ENCODE results near the gene ABHD12B.
A peak's percentile ranks its signal among the peaks of the same experiment; 100 is the strongest.
"Not testable (repeated sequence)": the region's sequence is repeated elsewhere in the genome, so short reads cannot be mapped to it uniquely, and the experiment has no call there.

Gene ABHD12B

DNA sequence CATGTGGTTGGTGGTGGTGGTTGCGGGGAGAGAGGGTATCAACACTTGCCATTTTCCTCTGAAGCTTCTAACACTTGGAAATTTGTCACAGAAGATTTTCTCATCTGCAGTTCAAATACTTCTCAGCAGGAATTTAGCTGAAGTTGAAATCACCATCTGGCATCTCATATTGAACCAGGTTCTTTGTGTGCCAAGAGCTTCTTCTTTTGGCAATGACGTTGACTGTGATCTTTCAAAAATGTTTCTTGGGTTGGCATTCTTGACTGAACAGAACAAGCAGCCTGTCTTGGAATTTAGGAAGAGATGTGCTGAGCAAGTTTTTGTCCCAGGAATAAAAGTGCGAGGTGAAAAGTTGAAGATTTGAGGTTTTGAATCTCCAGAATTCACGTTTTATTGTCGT is 32.2 kb upstream of the ABHD12B start:
- no peak for DNase-seq

DNA sequence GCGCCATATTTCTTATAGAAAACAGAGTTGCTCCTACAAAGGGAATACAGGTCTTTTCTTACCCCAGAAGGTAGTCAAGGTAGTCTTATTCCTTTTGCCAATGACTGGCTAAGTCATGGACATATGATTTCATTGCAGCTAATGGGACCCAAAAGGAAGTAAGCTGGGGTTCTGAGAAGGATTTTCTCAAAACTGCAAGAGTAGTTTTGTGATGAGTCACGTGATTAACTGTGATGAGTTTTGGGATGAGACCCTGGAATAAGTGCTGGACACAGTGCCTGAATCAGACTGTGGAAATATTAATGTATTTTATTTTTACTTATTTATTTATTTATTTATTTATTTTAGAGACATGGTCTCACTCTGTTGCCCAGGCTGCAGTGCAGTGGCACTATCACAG is 27.5 kb upstream of the ABHD12B start:
- no peak for DNase-seq

DNA sequence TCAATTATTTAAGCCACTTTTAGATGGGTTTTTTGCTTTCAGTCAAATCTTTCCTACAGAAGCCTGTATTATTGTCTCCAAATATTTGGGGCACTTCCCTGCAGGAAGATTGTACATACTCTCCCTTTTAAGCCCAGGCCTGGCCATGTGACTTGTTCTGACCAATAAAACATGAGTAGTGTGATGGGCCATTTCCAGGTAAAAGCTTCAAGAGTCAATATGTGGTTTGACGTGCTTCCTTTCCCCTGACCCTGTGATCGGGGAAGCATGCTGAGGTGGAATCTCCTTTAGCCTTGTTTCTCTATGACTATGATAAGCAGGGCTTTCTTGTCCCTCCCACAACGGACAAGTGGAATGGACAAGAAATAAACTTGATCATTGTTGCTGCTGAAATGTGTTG is 26.7 kb upstream of the ABHD12B start:
- DNase-seq: no peak

DNA sequence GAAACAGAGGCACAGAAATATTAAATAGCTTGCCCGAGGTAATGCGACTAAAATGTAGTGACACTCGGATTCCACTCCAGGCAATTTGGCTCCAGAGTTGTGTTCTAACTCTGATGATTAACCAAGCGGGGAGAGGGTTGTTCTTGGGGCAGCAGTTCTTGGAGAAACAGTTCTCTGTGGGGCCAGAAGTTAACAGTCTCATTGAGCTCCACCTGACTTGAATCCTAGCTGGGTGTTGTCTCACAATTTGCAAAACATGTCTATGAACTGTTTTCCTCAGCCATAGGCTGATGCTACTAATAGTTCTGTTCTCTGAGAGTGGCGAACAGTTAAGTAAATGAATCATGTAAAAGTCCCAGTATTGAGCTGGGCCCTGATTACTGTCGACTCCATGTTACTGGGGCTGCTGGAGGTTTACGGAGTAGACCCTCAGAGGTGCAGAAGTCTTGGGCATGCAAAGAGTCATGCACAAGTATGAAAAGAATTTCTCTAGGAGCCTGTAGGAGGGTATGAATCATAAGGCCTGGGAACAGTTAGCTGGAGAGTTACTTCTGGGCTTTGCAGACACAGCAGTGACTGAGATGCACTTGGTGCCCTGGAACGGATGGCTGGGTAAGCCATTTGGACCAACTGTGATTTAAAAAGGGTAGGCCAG is 25.5 kb upstream of the ABHD12B start:
- no peak for DNase-seq

DNA sequence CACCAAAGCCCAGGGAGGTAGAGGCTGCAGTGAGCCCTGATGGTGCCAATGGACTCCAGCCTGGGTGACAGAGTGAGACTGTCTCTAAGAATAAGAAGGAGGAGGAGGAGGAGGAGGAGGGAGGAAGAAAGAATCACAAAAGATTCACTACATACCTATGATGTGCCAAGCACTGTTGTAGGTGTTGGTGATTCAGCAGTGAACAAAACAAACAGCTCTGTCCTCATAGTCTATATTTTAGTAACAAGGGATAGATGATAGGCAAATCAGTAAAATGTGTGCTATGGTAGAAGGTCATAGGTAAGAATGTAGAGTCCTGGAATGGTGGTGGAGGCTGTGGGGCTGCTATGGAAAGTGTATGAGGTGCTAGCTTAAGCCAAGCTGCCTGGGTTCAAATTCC is 18.0 kb upstream of the ABHD12B start:
- DNase-seq: no peak

DNA sequence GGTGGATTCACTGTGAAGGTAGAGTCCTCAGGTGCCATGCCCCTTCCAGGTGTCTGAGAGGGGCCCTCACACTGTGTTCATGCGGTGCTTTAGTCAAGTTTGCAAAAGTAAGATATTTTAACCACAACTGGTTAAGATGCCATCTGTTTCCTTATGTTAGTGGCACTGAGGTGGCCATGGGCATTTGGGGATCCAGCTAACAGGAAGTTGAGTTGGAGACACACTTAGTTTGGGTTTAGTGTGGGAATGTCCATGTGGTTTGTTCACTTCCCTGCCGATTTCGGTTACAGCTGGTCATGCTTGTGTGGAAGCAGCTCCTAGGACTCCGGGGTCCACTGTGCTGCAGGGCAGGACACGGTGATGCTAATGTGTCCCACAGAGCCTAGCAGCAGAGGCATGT is 17.3 kb upstream of the ABHD12B start:
- no peak for DNase-seq

DNA sequence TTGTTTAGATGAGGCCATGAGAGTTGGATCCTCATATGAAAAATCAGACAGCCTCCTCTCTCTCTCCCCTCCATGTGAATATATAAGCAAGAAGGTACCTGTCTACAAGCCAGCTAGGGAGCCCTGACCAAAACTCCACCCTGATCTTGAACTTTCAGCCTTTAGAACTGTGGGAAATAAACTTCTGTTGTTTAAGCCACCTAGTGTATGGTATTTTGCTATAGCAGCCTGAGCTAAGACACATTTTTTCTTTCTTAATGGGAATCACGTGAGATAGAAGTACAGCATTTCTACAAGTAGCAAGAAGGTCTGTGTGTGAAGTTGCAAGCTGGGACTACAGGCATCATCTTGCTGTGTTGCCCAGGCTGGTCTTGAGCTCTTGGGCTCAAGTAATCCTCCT is 16.3 kb upstream of the ABHD12B start:
- DNase-seq: no peak

DNA sequence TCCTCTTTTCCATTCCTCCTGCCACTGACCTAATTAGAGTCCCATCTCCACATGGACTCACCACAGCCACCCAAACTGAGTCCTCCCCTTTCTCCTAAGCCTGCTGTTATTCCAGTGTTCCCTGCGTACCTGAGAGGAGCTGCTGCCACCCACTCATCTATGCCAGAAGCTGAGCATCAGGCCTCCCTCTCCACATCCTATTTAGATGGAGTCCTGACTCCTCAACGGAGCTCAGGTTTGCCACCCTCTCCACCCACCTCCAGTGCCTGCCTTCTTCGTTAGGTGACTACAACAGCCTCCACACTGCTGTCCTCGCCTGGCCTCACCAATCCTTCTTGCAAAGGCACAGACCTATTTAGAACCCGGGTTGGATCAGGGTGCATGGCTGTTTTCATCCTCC is 15.2 kb upstream of the ABHD12B start:
- DNase-seq: no peak

DNA sequence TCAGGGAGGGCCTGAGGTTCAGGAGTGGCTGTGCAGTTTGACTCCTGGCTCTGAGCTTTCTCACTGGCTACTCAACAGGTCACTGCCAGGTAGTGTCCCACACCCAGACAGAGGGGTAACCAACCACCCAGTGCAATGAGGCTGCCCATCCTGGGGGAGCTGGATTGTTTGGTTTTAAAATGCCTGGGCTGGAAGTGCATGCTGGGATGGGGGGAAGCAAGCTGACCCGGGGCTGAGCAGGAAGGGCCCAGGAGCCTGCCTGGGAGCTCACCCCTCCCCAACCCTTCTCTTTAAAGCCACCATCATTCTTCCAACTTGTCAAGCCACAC is 12.6 kb upstream of the ABHD12B start:
- DNase-seq: no peak

DNA sequence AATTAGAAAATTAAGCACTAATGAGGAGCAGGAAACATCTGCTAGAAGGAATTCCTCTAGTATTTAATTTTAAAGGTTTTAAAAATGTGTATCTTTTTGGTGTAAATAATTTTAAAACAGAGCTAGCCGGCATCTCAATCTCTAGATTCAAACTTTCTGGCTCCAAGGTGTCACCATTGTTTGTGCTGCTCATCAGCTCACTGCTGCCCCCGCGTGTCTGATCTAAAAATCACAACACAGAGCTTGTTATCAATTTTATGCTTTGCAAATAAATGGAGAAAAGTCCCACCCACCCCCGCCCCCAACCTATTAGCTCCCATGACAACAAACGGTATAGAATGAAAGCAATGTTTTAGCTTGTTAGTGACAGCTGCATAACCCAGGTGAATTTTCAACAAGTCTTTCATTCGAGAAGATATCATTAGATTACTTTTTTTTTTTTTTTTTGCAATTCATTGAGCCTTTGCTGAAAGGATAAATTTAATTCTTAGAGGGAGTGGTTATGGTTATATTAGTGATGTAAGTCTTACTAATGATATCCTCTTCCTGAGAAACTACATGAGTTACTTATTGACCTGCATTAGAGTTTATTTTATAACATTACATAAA is 11.3 kb upstream of the ABHD12B start:
- peak; percentile 93 for DNase-seq

DNA sequence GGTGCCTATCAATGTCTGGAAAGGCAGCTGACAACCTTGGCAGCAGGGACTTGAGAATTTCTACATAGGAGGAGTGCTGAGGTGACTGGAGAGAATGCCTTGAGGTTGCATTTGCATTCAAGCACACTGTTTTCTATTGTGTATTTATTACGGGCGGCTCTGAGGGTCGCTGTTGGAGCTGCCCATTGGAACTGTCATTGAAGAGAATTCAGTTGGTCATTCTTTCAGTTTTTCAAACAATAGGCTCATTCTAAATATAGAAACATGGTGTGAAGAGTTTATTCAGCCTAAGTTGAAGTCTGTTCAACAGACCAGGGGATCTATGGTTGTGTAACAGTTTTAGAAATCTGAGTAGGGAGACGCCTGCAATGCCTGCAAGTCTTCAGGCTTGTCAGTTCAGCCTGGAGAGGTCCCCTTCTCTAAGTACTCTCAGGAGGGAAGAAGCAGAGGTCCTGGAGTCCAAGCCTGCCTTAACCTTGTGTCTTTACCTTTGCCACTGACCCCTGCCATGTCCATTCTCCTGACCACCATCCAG is 9.8 kb upstream of the ABHD12B start:
- DNase-seq: no peak

DNA sequence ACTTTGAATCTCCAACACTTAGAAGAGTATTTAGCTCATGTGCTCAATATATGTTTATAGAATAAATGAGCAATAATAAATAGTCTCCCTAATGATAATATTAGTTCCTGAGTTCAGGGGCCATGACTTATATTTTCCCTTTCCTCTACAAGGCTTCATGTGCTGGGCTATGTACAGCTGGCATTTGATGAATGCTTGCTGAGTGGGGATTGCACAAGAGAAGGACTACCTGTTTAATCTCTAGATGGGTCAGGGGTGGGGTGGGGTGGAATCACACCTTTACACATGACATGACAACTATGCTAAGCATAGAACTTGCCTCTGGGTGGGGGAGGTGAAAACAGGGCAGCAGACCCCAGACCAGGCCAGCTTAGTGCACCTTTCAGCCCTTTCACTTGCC is 7.6 kb upstream of the ABHD12B start:
- DNase-seq: no peak

DNA sequence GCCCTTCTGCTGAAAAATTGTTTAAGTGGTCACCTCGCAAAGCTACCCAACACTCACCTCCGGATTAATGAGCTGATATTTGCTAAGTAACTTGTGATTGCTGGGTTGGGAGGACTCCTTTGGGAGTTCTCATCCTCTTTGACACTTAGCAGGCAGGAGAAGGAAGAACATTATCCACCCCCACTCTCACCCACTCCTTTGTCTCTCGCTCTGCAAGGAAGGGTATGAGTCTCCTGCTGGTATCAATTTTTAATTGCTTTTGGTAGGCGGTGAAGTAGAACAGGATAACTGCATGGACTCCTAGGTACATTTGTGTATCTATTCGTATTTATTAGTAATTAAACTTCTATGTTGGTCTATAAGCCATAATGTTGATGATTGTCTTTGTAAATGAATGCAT is 6.9 kb upstream of the ABHD12B start:
- no peak for DNase-seq

DNA sequence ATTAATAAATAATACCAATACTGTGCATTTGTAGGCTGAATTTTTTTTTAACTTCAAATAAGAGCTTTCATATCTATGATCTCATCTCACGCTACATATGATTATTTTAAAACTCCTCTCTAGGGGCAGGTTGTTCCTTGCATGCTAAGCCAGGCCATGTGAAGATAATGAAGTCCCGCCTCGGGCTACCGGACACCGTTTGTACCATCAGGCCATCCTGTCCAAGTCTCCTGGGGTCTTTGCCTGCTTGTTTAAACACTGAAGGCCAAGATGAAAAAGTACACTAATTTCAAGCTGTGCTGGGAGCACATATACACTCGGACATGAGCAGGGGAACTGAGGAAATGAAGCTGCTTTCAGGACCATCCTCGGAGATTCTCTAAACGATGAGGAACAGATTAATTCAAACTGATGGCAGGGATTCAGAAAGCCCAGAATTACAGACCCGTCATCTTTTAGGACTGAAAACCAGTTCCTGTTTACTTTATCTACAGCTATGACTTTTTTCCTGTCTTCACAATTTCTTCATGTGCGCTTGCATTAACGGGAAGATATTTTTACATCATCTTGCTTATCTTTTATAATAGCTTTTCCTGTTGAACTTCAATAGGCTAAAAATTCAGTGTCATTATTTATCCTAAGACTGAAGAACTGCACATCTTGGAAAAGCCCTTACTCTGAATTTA is 6.3 kb upstream of the ABHD12B start:
- DNase-seq: no peak

DNA sequence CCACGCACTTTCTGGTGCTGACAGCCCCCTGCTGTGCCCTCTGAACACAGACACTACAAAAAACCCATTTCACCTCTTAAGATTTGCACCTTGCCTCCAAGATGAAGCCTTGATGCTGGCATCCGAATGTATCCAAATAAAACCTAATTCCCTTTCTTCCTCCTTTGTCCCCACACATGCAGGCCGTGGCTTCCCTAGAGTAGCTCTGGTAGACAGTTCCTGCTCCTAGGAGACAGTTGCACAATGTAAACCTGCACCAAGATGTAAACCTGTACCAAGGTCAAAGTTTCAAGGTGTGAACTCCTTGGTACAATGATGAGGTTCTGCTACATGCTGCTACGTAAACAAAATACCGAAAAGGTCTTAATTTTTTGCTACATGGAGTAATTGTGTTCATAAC is 625 bp upstream of the ABHD12B start:
- DNase-seq: no peak

DNA sequence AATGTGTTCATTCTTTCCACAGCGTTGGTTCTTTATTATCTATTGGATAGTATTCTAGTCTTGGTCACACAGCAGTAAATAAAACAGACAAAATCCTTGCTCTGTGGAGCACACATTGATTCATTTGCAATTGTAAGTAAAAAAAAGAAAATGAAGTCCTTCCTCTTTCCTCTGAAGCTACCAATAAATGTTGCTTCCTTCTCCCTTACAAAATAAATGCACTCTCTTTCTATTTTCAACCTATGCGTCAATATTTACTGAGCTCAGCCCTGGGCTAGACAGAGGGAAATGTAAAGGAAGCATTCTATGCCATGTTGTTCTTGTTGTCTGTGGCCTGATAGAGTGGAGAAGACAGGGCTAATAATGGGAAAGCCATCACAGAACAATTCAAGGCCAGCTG is 2.9 kb downstream of the ABHD12B start:
- DNase-seq: no peak

DNA sequence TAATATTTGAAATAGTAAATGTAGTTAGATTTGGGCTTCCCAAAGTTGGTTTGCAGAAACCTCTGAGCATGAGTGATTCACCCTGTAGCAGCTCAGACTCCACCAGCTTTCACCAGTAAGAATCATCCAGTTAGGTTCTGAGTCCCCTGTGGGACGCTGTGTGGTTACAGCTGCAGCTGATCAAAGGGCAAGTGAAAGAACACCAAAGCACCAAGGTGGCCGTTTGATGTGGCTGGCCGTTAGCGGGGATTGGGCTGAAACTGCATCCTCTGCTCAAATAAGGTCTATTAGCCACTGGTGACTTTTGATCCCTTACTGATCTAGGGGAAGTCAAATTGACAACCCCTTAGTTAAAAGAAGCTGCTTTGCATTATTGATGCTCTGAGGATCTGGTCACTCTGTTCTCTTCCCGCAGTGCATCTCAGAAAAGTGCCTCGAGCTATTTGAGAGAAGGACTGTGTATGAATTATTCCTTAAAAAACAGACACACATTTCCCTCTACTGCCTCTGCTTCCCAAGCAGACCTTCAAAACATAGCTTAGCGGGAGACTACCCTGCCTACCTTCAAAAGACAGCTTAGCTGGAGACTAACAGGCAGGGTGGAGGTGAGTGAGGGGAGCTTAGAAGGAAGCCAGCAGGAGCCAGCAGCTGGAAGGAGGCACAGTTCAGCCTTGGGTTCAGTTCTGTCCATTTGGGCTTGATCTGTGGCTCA is 3.7 kb downstream of the ABHD12B start:
- no peak for DNase-seq

DNA sequence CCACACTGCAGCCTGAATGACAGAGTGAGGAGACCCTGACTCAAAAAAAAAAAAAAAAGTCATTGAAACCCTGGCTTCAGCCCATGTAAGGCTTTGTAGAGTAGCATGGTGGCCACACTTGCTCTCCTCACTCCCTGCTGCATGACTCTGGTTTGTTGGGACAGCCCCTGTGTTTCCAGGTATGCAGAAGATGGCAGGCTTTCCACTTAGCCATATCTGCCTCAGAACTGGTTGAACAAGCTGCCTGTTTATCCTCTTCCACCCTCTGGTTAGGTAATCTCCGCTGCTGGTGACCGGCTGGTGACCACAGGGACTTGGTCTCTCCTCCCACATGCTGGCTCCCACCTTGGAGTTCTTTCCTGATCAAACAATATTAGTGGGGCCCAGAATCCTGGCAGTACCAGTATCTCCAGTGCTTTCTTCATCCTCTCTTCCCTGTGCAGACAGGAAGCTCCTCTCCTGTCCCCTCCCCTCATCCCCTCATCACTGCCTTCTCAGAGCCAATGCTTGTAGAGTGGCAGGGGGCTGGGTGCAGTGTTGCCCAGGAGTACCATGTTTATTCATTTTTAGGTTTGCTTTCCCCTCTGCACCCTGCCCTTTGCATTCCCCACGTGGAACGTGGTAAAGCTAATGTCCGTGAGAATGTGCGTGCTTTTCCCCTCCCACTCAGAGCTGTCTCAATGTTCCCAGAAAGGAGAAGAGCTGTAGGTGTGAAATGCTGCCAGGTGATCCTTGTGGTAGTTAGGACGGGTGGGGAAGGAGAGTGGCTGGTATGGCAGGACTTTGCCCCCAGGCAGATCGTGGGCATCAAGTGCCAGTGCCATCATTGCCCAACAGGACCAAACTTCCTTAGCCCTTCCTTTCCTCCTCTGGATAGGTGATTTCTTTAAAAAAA is 11.3 kb downstream of the ABHD12B start:
- no peak for DNase-seq

DNA sequence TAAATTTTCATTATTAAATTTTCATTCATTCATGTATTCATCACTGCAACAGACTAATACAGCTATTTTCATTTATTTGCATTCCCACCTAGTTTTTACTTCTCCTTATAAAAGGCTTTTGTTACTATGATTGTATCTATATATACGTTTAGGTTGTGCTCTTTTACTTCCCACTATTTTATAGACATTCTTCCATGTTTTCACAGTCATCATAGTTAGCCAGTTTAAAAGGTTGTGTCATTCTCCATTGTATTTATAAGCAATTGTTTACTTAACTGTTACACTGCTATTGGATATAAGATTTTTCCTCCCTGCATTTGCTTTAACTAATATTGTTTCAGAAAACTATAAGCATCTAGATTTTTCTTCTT is 12.0 kb downstream of the ABHD12B start:
- DNase-seq: no peak

DNA sequence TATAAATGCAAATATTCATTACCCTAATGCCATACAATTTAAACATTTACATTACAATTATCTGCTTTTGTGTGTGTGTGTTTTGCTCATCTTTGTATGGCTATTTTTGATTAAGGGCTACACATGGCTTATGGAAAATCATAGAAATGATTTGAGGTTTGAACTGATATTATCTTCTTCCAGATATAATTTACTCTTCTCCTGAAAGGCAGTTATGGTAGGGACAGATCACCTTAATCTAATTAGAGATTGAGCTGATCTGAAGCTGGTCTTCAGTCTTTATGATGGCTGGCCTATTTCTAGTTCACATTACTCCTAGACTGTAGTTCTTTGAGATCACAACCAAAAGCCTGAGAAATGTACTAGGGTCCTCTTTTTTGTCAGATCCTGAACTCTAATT is 15.6 kb downstream of the ABHD12B start:
- DNase-seq: no peak

DNA sequence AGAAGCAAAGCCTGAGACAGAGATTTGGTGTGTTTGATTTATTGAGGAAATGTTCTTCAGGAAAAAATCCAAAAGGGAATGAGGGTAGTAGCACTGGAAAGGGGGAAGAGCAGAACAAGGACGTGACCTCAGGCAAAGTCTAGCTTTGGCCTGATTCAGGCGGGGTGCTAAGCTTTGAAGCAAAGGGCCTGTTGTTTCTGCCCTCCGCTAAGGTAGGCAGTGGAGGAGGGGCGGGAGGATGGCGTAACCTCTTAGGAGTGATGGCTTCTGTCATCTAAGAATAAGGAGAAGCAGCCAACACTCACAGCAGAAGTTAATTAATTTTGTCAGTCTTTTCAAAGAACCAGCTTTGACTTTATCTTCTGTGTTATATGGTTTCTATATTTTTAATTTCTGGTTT is 20.4 kb downstream of the ABHD12B start:
- no peak for DNase-seq

DNA sequence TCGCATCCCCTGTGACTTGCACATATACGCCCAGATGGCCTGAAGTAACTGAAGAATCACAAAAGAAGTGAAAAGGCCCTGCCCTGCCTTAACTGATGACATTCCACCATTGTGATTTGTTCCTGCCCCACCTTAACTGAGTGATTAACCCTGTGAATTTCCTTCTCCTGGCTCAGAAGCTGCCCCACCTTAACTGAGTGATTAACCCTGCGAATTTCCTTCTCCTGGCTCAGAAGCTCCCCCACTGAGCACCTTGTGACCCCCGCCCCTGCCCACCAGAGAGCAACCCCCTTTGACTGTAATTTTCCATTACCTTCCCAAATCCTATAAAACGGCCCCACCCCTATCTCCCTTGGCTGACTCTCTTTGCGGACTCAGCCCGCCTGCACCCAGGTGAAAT is 24.6 kb downstream of the ABHD12B start:
- not testable (repeated sequence) for DNase-seq

DNA sequence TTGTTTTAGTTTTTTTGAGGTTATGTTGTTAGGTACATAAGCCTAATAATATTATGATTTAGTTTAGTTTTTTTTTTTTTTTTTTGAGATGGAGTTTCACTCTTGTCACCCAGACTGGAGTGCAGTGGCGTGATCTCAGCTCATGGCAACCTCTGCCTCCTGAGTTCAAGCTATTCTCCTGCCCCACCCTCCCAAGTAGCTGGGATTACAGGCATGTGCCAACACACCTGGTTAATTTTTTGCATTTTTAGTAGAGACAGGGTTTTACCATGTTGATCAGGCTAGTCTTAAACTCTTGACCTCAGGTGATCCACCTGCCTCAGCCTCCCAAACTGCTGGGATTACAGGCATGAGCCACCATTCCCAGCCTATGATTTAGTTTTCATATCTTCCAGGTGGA is 25.2 kb downstream of the ABHD12B start:
- not testable (repeated sequence) for DNase-seq
